ENCODE measurements around the gene CD79A. TPM values are rescaled to one million over a fixed set of nuclear protein-coding genes. Genes with fewer than 3 reads are reported as not detected.

CD79A gene
- total RNA-seq, 4 donors from 2014 or later = 0.22 to 1.5 TPM; not detected in 2

DNA sequence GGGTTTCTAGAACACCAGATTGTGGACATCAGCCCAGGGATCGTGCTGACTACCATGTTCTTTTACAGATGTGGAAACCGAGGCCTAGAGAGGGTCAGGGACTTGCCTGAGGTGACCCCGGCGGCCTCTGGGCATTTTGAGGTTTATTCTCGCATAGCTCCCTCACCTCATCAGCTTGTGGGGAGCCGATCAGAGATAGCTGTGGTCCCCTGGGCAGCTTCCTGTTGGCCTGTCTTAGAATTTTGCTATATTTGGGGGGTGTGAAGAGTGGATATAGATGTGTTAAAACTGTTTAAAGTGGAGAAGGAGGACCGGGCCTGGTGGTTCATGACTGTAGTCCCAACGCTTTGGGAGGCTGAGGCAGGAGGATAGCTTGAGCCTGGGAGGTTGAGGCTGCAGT is 12.8 kb downstream of the CD79A start:
- intact Hi-C loops (cut with DNase I) = no loop called here
- peaks cover 16 to 19% of the 10 kb centered on the region in 2 donors for H3K36me3 ChIP-seq

DNA sequence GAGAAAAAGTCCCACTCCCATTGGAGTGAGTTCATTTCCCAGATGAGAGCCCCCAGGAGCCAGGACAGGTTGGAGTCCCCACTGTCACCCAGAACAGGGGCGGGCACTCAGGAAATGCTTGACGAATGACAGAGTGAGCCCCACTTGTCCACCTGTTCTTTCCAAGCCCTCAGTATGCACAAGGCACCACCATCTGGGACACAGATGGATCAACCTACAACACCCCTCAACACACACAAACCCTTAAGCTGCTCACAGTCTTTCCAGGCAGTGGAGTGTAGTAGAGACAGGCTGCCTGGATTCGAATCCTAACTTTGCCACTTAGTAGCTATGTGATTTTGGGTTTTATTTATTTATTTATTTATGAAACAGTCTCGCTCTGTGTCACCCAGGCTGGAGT is 13.9 kb downstream of the CD79A start:
- DNase-seq = no peak
- Histone ChIP-seq H3K4me3 (replicated peaks in 1 of 3) (no peak overlapping the region), H3K27ac (no peak overlapping the region), H3K9me3 (no peaks in the 10 kb centered on the region), H3K36me3 (peaks cover 24 to 27% of the 10 kb centered on the region in 2 donors), H3K4me1 (peaks cover 0 to 4% of the 10 kb centered on the region in 2 donors), H3K27me3 (no peaks in the 10 kb centered on the region)
- 97 to 99% methylated on average over 4 of the region's 4 CpGs for WGBS, 2 donors
- no peak for TF ChIP-seq POLR2A (IDR thresholded peaks at IDR 0.05)
- TF ChIP-seq, protein P1, sequence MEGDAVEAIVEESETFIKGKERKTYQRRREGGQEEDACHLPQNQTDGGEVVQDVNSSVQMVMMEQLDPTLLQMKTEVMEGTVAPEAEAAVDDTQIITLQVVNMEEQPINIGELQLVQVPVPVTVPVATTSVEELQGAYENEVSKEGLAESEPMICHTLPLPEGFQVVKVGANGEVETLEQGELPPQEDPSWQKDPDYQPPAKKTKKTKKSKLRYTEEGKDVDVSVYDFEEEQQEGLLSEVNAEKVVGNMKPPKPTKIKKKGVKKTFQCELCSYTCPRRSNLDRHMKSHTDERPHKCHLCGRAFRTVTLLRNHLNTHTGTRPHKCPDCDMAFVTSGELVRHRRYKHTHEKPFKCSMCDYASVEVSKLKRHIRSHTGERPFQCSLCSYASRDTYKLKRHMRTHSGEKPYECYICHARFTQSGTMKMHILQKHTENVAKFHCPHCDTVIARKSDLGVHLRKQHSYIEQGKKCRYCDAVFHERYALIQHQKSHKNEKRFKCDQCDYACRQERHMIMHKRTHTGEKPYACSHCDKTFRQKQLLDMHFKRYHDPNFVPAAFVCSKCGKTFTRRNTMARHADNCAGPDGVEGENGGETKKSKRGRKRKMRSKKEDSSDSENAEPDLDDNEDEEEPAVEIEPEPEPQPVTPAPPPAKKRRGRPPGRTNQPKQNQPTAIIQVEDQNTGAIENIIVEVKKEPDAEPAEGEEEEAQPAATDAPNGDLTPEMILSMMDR (IDR thresholded peaks at IDR 0.05) = no peak
- intact Hi-C loops (cut with DNase I) = no loop called here

More for the DNA sequence above, 12.8 kb downstream of the CD79A start:
- no peak overlapping the region for H3K27ac ChIP-seq
- WGBS, 2 donors = 87 to 93% methylated on average over 8 of the region's 8 CpGs
- H3K27me3 ChIP-seq = no peaks in the 10 kb centered on the region
- H3K9me3 ChIP-seq = no peaks in the 10 kb centered on the region
- no peak overlapping the region for H3K4me3 ChIP-seq (replicated peaks in 1 of 3)
- TF ChIP-seq, protein P1 (IDR thresholded peaks at IDR 0.05) = no peak
- TF ChIP-seq POLR2A (IDR thresholded peaks at IDR 0.05) = no peak
- DNase-seq = no peak
- peaks cover 9 to 14% of the 10 kb centered on the region in 2 donors for H3K4me1 ChIP-seq

DNA sequence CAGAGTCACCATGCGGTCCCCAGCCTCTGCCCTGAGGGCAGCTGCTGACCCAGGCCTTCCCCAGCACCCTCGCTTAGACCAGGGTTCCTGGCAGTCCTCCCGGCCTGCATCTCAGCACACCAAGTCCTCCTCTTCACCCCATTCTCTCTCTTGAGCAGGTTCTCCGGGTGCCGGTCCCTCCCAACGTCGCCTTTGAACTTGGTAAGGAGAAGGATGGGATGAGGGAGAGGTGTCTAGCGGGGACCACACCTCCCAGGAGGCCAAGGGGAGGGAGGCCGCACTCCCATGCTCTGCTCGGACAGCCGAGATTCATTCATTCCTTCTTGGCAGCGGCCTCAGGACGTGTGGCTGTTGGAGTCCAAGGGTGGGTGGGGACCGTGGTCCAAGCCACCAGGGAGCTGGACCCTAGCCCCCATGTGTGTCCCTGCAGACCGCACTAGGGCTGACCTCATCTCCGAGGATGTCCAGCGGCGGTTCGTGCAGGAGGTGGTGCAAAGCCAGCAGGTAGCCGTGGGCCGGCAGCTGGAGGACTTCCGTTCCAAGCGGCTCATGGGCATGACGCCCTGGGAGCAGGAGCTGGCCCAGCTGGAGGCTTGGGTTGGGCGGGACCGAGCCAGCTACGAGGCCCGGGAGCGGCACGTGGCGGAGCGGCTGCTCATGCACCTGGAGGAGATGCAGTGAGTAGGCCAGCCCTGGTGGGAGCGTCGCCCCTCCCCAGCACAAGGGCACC is 15.3 kb downstream of the CD79A start:
- no peak for DNase-seq
- Histone ChIP-seq H3K36me3 (peaks cover 29 to 32% of the 10 kb centered on the region in 2 donors), H3K4me1 (peaks cover 0 to 3% of the 10 kb centered on the region in 2 donors), H3K27me3 (no peaks in the 10 kb centered on the region), H3K27ac (no peak overlapping the region), H3K9me3 (no peaks in the 10 kb centered on the region), H3K4me3 (replicated peaks in 1 of 3) (no peak overlapping the region)
- WGBS, 2 donors = 90 to 93% methylated on average over 25 to 33 of the region's 34 CpGs
- TF ChIP-seq, protein P1 (IDR thresholded peaks at IDR 0.05) = no peak
- TF ChIP-seq POLR2A (IDR thresholded peaks at IDR 0.05) = no peak
- intact Hi-C loops (cut with DNase I) = no loop called here

DNA sequence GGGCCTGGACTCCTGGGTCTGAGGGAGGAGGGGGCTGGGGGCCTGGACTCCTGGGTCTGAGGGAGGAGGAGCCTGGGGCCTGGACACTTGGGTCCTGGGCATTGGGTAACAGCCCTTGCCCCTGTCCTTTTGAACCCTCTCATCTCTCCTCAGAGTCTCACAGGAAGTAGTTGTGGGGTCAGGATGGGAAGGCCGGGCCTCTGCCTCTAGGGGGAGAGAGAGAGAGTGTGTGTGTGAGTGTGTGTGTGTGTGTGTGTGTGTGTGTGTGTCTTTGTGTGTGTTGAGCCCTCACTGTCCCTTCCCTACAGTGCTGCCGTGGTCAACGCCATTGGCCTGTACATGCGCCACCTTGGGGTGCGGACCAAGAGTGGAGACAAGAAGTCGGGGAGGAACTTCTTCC is 16.8 kb downstream of the CD79A start:
- no peaks in the 10 kb centered on the region for H3K4me1 ChIP-seq
- DNase-seq = no peak
- intact Hi-C loops (cut with DNase I) = no loop called here
- WGBS, 2 donors = 86 to 87% methylated on average over 6 of the region's 6 CpGs
- H3K36me3 ChIP-seq = peaks cover 39 to 43% of the 10 kb centered on the region in 2 donors
- TF ChIP-seq, protein P1 (IDR thresholded peaks at IDR 0.05) = no peak
- TF ChIP-seq POLR2A (IDR thresholded peaks at IDR 0.05) = no peak
- no peaks in the 10 kb centered on the region for H3K9me3 ChIP-seq
- no peak overlapping the region for H3K27ac ChIP-seq
- no peak overlapping the region for H3K4me3 ChIP-seq (replicated peaks in 1 of 3)
- H3K27me3 ChIP-seq = no peaks in the 10 kb centered on the region

DNA sequence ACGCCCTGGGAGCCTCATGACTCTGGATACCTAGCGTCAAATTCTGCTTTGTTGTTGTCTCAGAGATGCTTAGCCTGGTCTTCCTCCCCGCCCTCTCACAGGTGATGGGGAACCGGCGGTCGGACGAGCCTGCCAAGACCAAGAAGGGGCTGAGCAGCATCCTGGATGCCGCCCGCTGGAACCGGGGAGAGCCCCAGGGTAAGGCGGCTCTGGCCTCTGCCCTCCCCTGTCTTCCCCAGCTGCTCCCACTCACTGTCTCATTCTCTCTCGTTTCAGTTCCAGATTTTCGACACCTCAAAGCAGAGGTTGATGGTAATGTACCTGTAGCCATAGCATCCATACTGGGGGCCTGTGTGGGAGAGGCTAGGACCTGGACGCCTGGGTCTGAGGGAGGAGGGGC is 17.3 kb downstream of the CD79A start:
- Histone ChIP-seq H3K4me3 (replicated peaks in 1 of 3) (no peak overlapping the region), H3K27ac (no peak overlapping the region), H3K27me3 (no peaks in the 10 kb centered on the region), H3K9me3 (no peaks in the 10 kb centered on the region), H3K4me1 (no peaks in the 10 kb centered on the region), H3K36me3 (peaks cover 42 to 46% of the 10 kb centered on the region in 2 donors)
- WGBS, 2 donors = 85 to 97% methylated on average over 6 to 14 of the region's 14 CpGs
- no peak for TF ChIP-seq POLR2A (IDR thresholded peaks at IDR 0.05)
- TF ChIP-seq, protein P1 (IDR thresholded peaks at IDR 0.05) = no peak
- intact Hi-C loops (cut with DNase I) = no loop called here
- DNase-seq = no peak

All from thyroid gland (tissue), 4 donors.